ENCODE results near the gene FAM216A. TPM values are rescaled to one million over a fixed set of nuclear protein-coding genes. Genes with fewer than 3 reads are reported as not detected.
"Not testable (repeated sequence)": the region's sequence is repeated elsewhere in the genome, so short reads cannot be mapped to it uniquely, and the experiment has no call there.

Gene FAM216A
- total RNA-seq, 1 donor, result 20.7 TPM

- no peak overlapping the region for H3K4me3 ChIP-seq (ENCODE audit: low read depth, low read length)
- DNase-seq (ENCODE audit: low read depth), result no peak
- TF ChIP-seq CTCF (IDR thresholded peaks at IDR 0.05; ENCODE audit: insufficient read depth, low read depth, low read length), result no peak
These were observed 45.7 kb downstream of the FAM216A start for GRCh38 chr12:110514363-110514762.

GRCh38 chr12:110516995-110517394, 48.4 kb downstream of the FAM216A start:
- DNase-seq (ENCODE audit: low read depth), result no peak
- H3K4me3 ChIP-seq (ENCODE audit: low read depth, low read length), result no peak overlapping the region
- no peak for TF ChIP-seq CTCF (IDR thresholded peaks at IDR 0.05; ENCODE audit: insufficient read depth, low read depth, low read length)

GRCh38 chr12:110518014-110518413, 49.4 kb downstream of the FAM216A start:
- not testable (repeated sequence) for DNase-seq (ENCODE audit: low read depth); H3K4me3 ChIP-seq (ENCODE audit: low read depth, low read length)

- not testable (repeated sequence) for DNase-seq (ENCODE audit: low read depth); H3K4me3 ChIP-seq (ENCODE audit: low read depth, low read length)
These were observed 52.4 kb downstream of the FAM216A start for GRCh38 chr12:110520876-110521712.

- H3K4me3 ChIP-seq (ENCODE audit: low read depth, low read length), result no peak overlapping the region
- TF ChIP-seq CTCF (IDR thresholded peaks at IDR 0.05; ENCODE audit: insufficient read depth, low read depth, low read length), result no peak
- DNase-seq (ENCODE audit: low read depth), result no peak
These were observed 59.7 kb downstream of the FAM216A start for GRCh38 chr12:110528277-110528839.

GRCh38 chr12:110530511-110530910, 61.9 kb downstream of the FAM216A start:
- no peak overlapping the region for H3K4me3 ChIP-seq (ENCODE audit: low read depth, low read length)
- TF ChIP-seq CTCF (IDR thresholded peaks at IDR 0.05; ENCODE audit: insufficient read depth, low read depth, low read length), result no peak
- no peak for DNase-seq (ENCODE audit: low read depth)

- peak; percentile 78 for DNase-seq (ENCODE audit: low read depth)
- no peak for TF ChIP-seq CTCF (IDR thresholded peaks at IDR 0.05; ENCODE audit: insufficient read depth, low read depth, low read length)
- no peak overlapping the region for H3K4me3 ChIP-seq (ENCODE audit: low read depth, low read length)
These were observed 63.2 kb downstream of the FAM216A start for GRCh38 chr12:110531741-110532333.

Data from fibroblast of villous mesenchyme (primary cell).